Measurements from ENCODE around the gene STRA8. TPM values are rescaled to one million over a fixed set of nuclear protein-coding genes. Genes with fewer than 3 reads are reported as not detected.

Gene STRA8
- not detected for total RNA-seq
- not detected for total RNA-seq (2013)

GRCh38 chr7:135233570-135233969, at the start of gene STRA8:
Gene STRA8, plus strand, starts transcription at chr7:135233838. Its CDS starts 6,687 bp downstream, at chr7:135240525.
- H3K4me1 Mint-ChIP-seq = no peaks in the 10 kb centered on the region
- Histone ChIP-seq H3K4me1 (ENCODE audit: control insufficient read depth, insufficient read depth, low read length) (no peaks in the 10 kb centered on the region), H3K27me3 (ENCODE audit: control insufficient read depth, insufficient read depth, low read length) (no peaks in the 10 kb centered on the region), H3K36me3 (ENCODE audit: control insufficient read depth, insufficient read depth, low read length) (no peaks in the 10 kb centered on the region), H3K4me3 (ENCODE audit: low read length) (no peak within 1 kb of the TSS), H3K27ac (ENCODE audit: low read length) (no peak within 1 kb of the TSS), H3K9me3 (ENCODE audit: control insufficient read depth, insufficient read depth, low read length) (no peaks in the 10 kb centered on the region)
- no peak for TF ChIP-seq CTCF (IDR thresholded peaks at IDR 0.05)
- intact Hi-C loops (cut with micrococcal nuclease) = no loop called here
- no peak for ATAC-seq
- H3K9me3 Mint-ChIP-seq = no peaks in the 10 kb centered on the region
- no peaks in the 10 kb centered on the region for H3K27me3 Mint-ChIP-seq (ENCODE audit: low read depth in 2 of 2)
- no peak within 1 kb of the TSS for H3K27ac Mint-ChIP-seq
- H3K36me3 Mint-ChIP-seq = no peaks in the 10 kb centered on the region
- DNase-seq = no peak
- 95% methylated on average over 28 of the region's 28 CpGs for WGBS (ENCODE audit: insufficient coverage)
- no peak within 1 kb of the TSS for H3K4me3 Mint-ChIP-seq

GRCh38 chr7:135184254-135184841, 49.3 kb upstream of the STRA8 start:
- H3K4me3 Mint-ChIP-seq = no peak overlapping the region
- no peak for TF ChIP-seq CTCF (IDR thresholded peaks at IDR 0.05)
- H3K36me3 Mint-ChIP-seq = peaks cover 29% of the 10 kb centered on the region
- H3K9me3 Mint-ChIP-seq = peaks cover 6 to 15% of the 10 kb centered on the region in 2 donors
- H3K4me1 ChIP-seq (ENCODE audit: control insufficient read depth, insufficient read depth, low read length) = no peaks in the 10 kb centered on the region
- WGBS (ENCODE audit: insufficient coverage) = 94% methylated on average over 5 of the region's 5 CpGs
- H3K4me1 Mint-ChIP-seq = no peaks in the 10 kb centered on the region
- no peak overlapping the region for H3K4me3 ChIP-seq (ENCODE audit: low read length)
- ATAC-seq = no peak
- peaks cover 24% of the 10 kb centered on the region for H3K9me3 ChIP-seq (ENCODE audit: control insufficient read depth, insufficient read depth, low read length)
- no peak overlapping the region for H3K27ac ChIP-seq (ENCODE audit: low read length)
- intact Hi-C loops (cut with micrococcal nuclease) = no loop called here
- no peak overlapping the region for H3K27ac Mint-ChIP-seq
- no peaks in the 10 kb centered on the region for H3K27me3 Mint-ChIP-seq (ENCODE audit: low read depth in 2 of 2)
- H3K27me3 ChIP-seq (ENCODE audit: control insufficient read depth, insufficient read depth, low read length) = no peaks in the 10 kb centered on the region
- H3K36me3 ChIP-seq (ENCODE audit: control insufficient read depth, insufficient read depth, low read length) = peaks cover 38% of the 10 kb centered on the region
- DNase-seq = no peak

- intact Hi-C loops (cut with micrococcal nuclease) = no loop called here
- Mint-ChIP-seq H3K9me3 (peaks cover 6 to 15% of the 10 kb centered on the region in 2 donors), H3K4me3 (no peak overlapping the region), H3K4me1 (peaks cover 0 to 4% of the 10 kb centered on the region in 2 donors), H3K27me3 (ENCODE audit: low read depth in 2 of 2) (no peaks in the 10 kb centered on the region), H3K36me3 (peaks cover 28% of the 10 kb centered on the region), H3K27ac (no peak overlapping the region)
- no peak for TF ChIP-seq CTCF (IDR thresholded peaks at IDR 0.05)
- Histone ChIP-seq H3K4me1 (ENCODE audit: control insufficient read depth, insufficient read depth, low read length) (no peaks in the 10 kb centered on the region), H3K9me3 (ENCODE audit: control insufficient read depth, insufficient read depth, low read length) (peaks cover 16% of the 10 kb centered on the region), H3K27me3 (ENCODE audit: control insufficient read depth, insufficient read depth, low read length) (no peaks in the 10 kb centered on the region), H3K27ac (ENCODE audit: low read length) (no peak overlapping the region), H3K36me3 (ENCODE audit: control insufficient read depth, insufficient read depth, low read length) (peaks cover 38% of the 10 kb centered on the region), H3K4me3 (ENCODE audit: low read length) (no peak overlapping the region)
- no peak for ATAC-seq
- no peak for DNase-seq
- 69% methylated on average over 7 of the region's 7 CpGs for whole genome bisulfite sequencing (ENCODE audit: insufficient coverage)
Measured at GRCh38 chr7:135185471-135186260, 48.0 kb upstream of the STRA8 start.

Data from natural killer cell (primary cell).